Measurements from ENCODE around the gene ZAR1.

ZAR1 gene

DNA sequence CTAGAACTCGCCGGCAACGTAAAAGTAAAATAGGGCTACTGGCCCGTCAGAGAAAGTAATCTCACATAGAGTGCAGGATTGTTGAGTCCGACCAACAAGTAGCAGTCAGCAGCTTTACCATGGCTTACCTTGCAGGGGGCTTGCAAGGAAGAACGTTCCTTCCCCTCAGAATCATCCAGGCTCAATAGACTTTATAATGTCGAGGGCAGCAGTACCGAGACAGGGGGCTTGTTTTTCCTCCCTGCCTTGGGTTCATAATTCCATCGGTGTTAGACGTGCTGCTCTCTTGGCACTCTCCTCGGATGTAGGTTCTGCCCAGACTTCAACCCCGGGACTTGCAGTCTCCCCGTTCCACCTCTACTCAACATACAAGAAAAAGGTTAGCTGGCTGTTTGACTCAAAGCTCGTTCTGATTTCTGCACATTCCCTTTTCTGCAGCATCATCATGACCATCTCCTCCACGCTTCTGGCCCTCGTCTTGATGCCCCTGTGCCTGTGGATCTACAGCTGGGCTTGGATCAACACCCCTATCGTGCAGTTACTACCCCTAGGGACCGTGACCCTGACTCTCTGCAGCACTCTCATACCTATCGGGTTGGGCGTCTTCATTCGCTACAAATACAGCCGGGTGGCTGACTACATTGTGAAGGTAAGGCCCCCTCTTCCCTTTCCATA, 5.4 kb upstream of the ZAR1 start:
- H3K4me3 ChIP-seq (ENCODE audit: low read depth, low read length), result no peak overlapping the region

DNA sequence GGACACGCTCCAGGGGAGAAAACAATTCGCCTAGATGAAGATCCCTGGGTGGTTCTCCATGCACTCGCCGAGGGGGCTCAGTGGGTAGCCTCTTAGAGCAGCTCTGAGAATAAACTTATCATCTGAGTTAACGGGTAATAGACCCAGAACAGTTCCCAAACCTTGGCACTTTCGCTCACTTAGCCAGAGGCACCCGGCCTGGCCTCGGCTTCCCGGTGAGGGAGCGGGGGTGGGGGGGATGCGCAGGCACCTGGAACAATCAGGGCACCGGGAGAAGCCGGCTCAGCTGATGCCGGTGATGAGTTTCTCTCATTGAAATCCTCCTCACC, 405 bp upstream of the ZAR1 start:
- peak overlapping the region; percentile 34 for H3K4me3 ChIP-seq (ENCODE audit: low read depth, low read length)

DNA sequence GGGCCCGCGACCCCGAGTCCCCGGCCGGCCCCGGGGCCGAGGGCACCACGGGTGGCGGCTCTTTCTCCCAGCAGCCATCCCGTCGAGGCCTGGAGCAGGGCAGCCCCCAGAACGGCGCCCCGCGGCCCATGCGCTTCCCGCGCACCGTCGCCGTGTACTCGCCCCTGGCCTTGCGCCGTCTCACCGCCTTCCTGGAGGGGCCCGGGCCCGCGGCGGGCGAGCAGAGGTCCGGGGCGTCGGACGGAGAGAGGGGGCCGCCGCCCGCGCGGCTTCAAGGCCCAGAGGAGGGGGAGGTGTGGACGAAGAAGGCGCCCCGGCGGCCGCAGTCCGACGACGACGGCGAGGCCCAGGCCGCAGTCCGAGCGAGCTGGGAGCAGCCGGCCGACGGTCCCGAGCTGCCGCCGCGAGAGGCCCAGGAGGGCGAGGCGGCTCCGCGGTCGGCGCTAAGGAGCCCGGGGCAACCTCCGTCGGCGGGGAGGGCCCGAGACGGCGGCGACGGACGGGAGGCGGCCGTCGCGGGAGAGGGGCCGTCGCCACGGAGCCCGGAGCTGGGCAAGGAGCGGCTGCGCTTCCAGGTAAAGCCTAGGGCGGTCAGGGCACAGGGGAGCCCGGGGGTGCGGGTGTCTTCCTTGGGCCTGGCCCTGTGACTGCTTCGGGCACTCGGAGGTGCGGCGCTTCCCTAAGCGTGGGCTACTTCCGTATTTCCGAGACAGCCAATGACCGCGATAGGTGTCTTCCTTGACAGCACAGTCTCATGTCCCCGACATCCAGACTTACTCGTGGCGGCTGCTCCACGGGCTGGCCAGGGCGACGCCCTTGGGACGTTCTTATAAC, 845 bp downstream of the ZAR1 start:
- peak overlapping the region; percentile 15 for H3K4me3 ChIP-seq (ENCODE audit: low read depth, low read length)

DNA sequence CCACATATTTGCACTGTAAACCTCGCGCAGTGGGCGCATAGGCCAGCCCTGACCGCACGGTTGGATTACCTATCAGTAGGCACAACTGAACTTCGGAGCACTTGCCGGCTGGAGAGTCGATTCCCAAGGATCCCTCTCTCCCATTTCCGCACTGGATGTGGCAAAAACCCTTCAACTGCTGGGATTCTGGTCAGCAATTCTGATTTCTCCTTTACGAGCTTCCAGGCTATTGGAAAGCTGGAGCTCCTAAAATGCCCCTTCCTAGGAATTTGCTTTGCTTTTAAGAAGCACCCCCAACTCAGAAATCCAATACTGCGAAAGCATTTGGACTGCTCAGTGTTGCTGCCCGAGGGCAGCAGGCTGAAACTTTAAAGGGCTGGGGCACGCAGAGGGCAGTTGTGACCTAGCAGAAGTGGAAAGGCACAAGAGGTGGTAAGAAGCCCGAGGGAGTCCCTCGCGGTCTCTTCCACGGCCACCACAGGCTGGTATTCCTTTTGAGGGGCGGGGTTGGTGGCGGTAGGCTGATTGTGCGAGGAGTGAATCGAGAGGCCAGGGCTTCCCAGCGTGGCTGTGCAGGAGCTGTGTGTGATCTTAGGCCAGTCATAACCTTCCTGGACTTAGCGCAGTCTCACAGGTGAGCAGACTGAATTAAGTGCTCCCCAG, 1.6 kb downstream of the ZAR1 start:
- no peak overlapping the region for H3K4me3 ChIP-seq (ENCODE audit: low read depth, low read length)

DNA sequence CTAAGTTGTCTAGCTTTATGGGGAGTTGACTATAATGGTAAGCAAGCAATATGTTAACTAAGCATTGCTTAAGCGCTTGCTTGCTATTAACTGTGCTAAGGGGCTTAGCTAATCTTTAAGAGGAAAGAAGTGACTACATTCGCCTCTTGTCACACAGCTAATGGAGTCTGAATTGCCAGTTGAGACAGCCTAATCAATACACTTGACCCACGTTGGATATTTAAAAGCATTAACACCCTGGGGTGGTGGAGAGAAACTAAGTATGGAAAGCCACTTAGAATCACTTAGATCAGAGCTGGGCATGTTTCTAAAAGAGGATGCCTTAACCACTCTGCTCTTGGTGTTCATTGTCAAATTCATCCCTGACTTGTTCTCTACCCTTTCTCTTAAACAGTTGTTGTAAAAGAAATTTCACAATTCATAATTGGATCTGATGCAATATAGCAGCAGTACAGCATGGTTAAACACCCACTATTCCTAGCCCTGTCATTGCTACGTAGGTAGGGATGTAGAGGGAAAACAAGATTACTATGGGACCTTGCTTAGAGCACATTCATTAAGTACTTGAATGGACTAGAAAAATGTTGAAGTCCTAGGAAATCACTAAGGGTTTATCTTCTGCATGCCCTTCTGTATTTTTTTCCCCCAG, 3.5 kb downstream of the ZAR1 start:
- H3K4me3 ChIP-seq (ENCODE audit: low read depth, low read length), result no peak overlapping the region

DNA sequence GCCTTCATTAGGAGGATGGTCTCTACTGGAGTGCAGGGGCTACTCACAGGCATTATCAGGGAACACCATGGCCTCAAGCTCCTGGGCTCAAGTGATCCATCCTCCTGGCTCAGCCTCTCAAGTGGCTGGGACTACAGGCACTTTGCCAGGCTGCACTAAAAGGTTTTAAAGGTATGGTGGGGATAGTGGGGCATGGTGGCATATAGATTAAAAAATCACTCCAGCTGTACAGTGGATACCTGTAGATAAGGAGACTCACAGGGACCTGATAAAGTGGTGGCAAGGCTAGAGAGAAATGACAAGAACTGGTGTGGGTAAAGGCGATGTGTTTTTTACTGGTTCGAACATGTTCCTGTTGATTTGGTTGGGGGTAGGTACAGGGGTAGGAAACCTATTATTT, 5.9 kb downstream of the ZAR1 start:
- no peak overlapping the region for H3K4me3 ChIP-seq (ENCODE audit: low read depth, low read length)

DNA sequence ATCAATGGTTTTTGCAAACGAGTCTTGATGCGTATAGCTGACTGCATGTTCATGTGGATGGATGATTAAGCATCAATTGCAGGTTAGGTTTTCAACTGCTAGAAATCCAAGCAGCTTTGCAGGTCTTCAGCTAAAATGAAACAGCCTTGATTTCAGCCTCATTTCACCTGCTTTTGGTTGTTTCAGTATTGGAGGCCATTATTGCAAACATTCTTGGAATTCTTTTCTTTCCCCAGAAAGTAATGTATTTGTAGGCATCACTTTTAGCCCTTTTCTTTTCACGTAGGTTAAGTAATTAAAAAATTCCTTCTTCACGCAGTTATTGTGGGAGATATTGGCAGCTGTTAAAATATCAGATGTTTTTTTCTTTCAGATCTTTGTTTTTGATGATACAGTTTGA, 8.8 kb downstream of the ZAR1 start:
- H3K4me3 ChIP-seq (ENCODE audit: low read depth, low read length), result no peak overlapping the region

DNA sequence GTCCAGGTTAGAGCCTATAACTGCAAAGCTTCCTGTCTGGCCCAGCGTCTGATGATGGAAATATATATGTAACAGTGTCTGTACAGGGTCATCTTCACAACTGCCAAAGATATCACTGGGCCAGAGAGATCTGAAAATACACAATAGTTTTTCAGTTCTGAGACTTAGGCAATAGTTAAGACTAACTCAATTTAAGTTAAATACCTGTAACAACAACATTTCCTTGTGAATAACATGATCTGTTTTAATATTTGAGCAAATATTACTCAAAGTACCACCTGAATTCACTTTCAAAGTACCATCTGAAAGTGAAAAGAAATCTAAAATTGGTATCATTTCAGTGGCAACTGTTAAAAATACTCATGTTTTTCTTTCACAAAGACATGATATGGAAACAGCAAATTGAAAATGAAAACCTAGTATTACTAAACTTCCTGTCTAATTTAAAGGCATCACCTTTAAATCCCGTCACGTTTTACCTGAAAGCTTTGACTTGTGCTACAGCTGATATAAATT, 9.6 kb downstream of the ZAR1 start:
- H3K4me3 ChIP-seq (ENCODE audit: low read depth, low read length), result no peak overlapping the region

DNA sequence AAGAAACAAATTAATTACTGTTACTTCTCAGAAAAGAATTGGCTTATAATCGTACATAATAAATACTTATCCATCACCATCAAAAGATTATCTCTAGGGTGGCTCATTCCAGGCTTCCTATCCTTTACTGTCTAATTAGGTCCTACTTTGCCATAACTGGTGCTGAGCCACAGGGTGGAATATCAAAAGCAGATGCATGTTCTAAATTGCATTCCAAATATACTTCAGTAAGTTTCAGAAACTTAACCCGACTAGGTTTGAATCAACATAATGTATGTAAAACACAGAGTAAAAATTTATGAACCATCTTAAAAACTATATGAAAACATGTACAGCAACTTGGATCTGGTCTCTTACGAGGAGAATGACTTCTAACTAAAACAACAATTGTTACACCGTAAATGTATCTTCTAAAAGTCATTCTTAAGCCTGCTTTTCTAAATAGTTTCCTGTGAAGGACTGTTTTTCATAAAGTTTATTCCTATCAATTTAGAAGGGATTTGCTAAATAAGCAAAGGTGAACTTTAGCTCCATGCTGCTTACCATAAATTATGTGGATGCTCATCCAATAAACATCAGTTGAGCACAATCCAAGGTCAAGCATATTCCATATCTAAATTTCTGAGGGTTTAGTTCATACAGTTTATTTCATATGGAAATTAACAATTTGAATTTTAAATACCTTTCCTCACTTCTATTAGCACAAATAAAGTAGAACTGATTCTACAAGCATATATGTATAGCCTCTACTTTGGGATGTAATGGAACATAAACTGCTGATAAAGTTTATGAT, 13.4 kb downstream of the ZAR1 start:
- H3K4me3 ChIP-seq (ENCODE audit: low read depth, low read length), result no peak overlapping the region

DNA sequence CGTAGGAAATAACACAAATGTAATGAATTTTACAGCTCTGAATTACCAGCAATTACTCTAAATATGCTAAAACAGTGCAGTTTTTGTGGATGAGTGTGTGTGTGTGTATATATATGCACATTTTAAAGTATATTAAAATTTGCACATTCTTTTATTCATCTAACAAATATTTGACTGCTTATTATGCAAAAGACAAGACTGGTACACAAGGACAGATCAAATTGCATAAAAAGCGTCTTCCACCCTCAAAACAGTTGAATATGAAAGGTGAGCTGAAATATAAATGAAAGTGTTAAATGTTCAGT, 13.9 kb downstream of the ZAR1 start:
- H3K4me3 ChIP-seq (ENCODE audit: low read depth, low read length), result no peak overlapping the region

DNA sequence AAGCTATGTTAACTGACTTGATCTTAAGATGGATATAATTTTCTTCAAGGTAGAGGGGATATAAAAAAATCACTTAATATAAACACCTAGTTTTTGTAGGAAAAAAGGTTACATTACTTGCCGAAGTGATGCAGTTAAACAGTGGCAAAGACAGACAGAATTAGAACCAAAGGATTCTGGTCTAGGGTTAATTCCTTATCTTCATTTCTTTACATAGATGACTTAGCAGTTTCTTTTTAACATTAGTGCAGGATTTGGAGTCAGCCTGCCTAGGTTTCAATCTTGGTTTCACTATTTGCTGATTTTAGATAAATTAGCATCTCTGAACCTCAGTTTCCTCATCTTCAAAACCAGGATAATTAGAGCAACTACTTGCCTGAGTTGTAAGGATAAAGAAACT, 14.3 kb downstream of the ZAR1 start:
- no peak overlapping the region for H3K4me3 ChIP-seq (ENCODE audit: low read depth, low read length)

DNA sequence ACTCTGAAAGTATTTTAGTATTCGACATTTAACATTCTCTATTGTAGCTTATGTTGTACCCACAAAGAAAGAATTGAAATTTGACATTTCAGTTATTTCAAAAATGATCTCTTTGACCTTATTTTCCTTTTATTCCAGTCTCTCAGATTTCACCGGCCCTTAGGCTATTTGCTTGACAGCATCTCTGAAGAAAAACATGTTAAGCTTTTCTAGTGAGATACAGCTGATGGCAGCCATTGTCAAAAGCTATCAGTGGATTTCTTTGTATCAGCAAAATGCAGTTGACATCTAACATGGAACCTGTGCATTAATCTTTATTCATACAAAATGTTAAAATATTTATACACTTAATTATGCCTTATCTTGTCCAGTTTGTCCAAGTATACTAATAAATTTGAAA, 16.7 kb downstream of the ZAR1 start:
- H3K4me3 ChIP-seq (ENCODE audit: low read depth, low read length), result no peak overlapping the region

DNA sequence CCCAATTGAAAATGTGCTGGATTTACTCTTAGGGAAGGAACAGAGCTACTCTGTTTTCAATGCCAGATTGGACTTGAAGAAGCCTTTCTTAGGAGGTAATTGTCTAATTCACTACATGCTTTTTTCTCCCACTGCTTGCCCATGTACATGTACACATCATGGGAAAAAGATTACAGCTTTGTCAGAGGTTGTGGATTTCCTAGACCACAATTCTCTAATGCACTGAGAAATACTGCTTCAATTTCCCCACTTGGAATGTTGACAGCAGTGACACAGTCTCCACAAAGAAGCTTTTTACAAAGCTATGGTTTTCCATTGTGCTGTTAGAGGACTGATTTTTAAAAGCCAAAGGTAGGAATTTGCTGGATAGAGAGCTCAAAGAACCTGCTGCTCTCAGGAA, 19.5 kb downstream of the ZAR1 start:
- no peak overlapping the region for H3K4me3 ChIP-seq (ENCODE audit: low read depth, low read length)

DNA sequence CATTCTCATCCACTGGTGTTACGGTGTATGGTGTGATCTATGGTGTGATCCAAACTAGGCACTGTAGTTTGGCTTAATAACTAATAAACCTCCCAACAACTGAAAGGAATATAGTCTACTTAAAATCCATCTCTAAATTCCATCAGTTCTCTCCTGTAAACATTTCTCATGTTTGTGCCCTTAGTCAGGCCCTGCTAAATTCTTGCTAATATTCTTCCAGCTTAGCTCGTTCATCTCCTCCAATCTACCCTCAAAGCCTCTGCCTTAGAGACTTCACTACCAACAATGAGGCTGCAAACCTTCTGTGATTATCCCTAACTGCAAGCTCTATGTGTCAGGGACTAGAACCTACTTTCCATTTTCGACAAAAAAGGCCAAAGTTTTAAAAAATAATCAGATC, 28.1 kb downstream of the ZAR1 start:
- H3K4me3 ChIP-seq (ENCODE audit: low read depth, low read length), result no peak overlapping the region

DNA sequence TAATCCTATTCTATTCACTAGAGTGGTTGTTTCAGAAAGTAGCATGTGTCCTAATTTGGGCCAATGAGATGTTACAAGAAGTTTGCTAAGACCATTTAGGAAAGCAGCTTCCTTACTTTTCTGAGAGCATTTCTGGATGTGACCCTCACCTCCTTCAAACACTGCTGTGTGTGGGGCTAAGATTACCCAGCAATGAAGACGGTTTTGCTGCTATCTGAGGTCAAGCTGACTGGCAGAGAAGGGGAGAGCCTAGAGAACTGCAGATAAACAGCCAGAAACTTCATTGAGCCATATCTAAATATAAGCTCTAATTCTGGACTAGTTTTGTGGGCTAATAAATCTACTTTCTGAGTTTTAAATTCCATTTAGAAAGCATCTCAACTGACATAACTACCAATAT, 36.4 kb downstream of the ZAR1 start:
- no peak overlapping the region for H3K4me3 ChIP-seq (ENCODE audit: low read depth, low read length)

DNA sequence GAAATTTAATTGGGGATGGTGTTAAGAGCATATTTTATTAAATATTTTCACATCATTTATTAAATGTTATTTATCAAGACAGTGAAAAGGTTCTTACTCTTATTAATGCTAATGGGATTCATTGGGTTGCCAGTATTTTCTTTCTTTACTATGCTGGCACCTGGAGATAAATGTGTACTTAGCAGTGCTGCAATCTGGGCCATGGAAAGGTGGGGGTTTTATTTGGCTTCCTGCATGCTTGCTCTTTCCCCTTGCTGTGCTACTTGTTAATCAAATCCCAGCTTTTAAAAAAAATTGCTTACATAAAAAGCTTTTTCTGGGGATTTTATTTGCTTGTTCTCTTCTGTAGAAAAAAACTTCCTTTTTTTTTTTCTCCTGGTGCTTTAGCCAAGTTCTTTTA, 48.3 kb downstream of the ZAR1 start:
- H3K4me3 ChIP-seq (ENCODE audit: low read depth, low read length), result no peak overlapping the region

DNA sequence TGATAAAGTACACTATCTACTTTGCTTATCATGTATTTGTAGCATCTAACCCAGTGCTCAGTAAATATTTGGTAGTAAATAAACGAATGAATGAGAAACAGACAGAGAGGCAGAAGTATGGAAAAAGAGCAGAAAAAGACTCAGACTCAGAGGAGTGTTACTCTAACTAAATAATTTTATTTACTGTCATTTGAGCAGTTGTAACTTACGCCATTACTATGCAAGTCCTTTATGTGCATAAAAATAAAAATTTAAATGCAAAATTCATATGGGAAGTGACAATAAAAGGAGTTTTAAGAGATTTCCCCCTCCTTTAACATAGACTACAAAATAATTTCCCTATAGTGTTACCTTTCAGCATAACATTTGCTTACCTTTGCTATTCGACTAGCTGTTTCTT, 49.5 kb downstream of the ZAR1 start:
- H3K4me3 ChIP-seq (ENCODE audit: low read depth, low read length), result no peak overlapping the region

DNA sequence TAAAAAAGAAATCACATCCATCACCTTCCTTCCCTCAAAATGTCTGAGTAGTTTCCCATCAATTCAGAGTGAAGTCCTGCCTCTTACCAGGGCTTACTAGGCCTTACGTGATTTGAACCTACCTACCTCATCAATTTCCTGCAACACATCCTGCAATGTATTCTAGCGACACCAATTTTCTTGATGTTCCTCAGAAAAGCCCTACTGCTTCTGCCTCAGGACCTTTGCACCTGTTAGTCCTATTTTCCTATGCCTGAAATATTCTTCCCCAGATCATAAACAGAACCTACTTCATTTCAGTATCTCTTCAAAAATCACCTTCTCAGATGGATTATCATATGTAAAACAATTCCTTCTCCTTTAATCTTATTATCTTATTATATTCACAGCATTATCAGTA, 52.8 kb downstream of the ZAR1 start:
- no peak overlapping the region for H3K4me3 ChIP-seq (ENCODE audit: low read depth, low read length)

DNA sequence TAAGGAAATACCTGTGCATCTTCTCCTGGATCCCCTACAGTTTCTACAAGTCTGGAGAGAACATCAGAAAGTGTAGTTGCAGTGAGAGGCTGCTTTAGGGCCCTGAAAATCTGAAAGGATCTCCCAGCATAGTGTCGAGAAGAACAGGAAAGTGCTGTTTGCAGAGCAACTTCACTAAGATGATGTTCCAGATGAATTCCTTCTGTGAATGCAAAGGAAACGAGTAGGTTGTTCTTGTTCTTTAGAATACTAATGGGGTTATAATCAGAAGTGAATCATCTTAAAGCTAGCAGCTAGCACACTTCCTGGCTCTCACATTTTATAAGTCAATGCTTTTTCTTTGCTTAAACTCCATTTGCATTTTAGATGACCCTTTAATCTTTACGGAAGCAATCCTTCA, 53.7 kb downstream of the ZAR1 start:
- H3K4me3 ChIP-seq (ENCODE audit: low read depth, low read length), result no peak overlapping the region
